GM18868 (cell line): ENCODE results near the gene MAT2A.
"Not testable (repeated sequence)": the region's sequence is repeated elsewhere in the genome, so short reads cannot be mapped to it uniquely, and the experiment has no call there.

Experiments
- ATAC-seq: cut with Tn5 transposase; IDR thresholded peaks from one replicate; pipeline ENCODE4 v1.9.1; 2021; ENCODE audit warnings: mild to moderate bottlenecking, moderate library complexity; ENCODE audit not compliant: unreplicated experiment

Gene MAT2A

GRCh38 chr2:85523903-85524335, 15.0 kb upstream of the MAT2A start:
- no peak for ATAC-seq

GRCh38 chr2:85524336-85524908, 14.5 kb upstream of the MAT2A start:
- no peak for ATAC-seq

- no peak for ATAC-seq
These were observed 13.9 kb upstream of the MAT2A start for GRCh38 chr2:85525029-85525428.

- ATAC-seq: no peak
These were observed 13.4 kb upstream of the MAT2A start for GRCh38 chr2:85525567-85525966.

GRCh38 chr2:85527787-85528186, 11.2 kb upstream of the MAT2A start:
- no peak for ATAC-seq

- ATAC-seq: no peak
These were observed 10.6 kb upstream of the MAT2A start for GRCh38 chr2:85528355-85528754.

- ATAC-seq: no peak
These were observed 9.2 kb upstream of the MAT2A start for GRCh38 chr2:85529809-85530208.

GRCh38 chr2:85531589-85531988, 7.4 kb upstream of the MAT2A start:
- no peak for ATAC-seq

- no peak for ATAC-seq
These were observed 4.9 kb upstream of the MAT2A start for GRCh38 chr2:85534099-85534498.

- no peak for ATAC-seq
These were observed 4.1 kb upstream of the MAT2A start for GRCh38 chr2:85534881-85535280.

GRCh38 chr2:85536479-85536878, 2.5 kb upstream of the MAT2A start:
- no peak for ATAC-seq

GRCh38 chr2:85537600-85538506, 1.1 kb upstream of the MAT2A start:
- no peak for ATAC-seq

- peak; percentile 30 for ATAC-seq
These were observed 579 bp downstream of the MAT2A start for GRCh38 chr2:85539361-85540132.

- ATAC-seq: no peak
These were observed 1.2 kb downstream of the MAT2A start for GRCh38 chr2:85540133-85540648.

- no peak for ATAC-seq
These were observed 2.3 kb downstream of the MAT2A start for GRCh38 chr2:85541262-85541661.

GRCh38 chr2:85541753-85542457, 2.9 kb downstream of the MAT2A start:
- ATAC-seq: no peak

- no peak for ATAC-seq
These were observed 3.8 kb downstream of the MAT2A start for GRCh38 chr2:85542777-85543176.

- not testable (repeated sequence) for ATAC-seq
These were observed 5.3 kb downstream of the MAT2A start for GRCh38 chr2:85544254-85544691.

GRCh38 chr2:85544915-85545779, 6.2 kb downstream of the MAT2A start:
- not testable (repeated sequence) for ATAC-seq

- ATAC-seq: no peak
These were observed 6.8 kb downstream of the MAT2A start for GRCh38 chr2:85545780-85546240.
